ENCODE measurements around the gene NEURL3. TPM values are rescaled to one million over a fixed set of nuclear protein-coding genes. Genes with fewer than 3 reads are reported as not detected.

NEURL3 gene
- polyA plus RNA-seq, 3 donors, result not detected

GRCh38 chr2:96508521-96509113, 3.5 kb upstream of the NEURL3 start:
- Histone ChIP-seq H3K27ac (ENCODE audit: low read depth in 1 of 2, low read length in 2 of 2) (no peak overlapping the region), H3K79me2 (ENCODE audit: insufficient read depth, low read length) (no peaks in the 10 kb centered on the region), H3K36me3 (replicated peaks in 1 of 2; ENCODE audit: control insufficient read depth in 1 of 2, insufficient read depth in 2 of 2, low read length in 2 of 2) (no peaks in the 10 kb centered on the region), H3K9me3 (replicated peaks in 1 of 2; ENCODE audit: control insufficient read depth in 1 of 2, insufficient read depth in 1 of 2, low read length in 2 of 2) (no peaks in the 10 kb centered on the region), H3K9ac (ENCODE audit: insufficient read depth, low read length, poor library complexity, severe bottlenecking) (no peak overlapping the region), H3K4me1 (ENCODE audit: control insufficient read depth in 1 of 2, insufficient read depth in 2 of 2, low read length in 2 of 2) (peaks cover 10 to 19% of the 10 kb centered on the region in 2 donors), H3K27me3 (ENCODE audit: control insufficient read depth in 2 of 2, insufficient read depth in 2 of 2, low read length in 2 of 2) (peaks cover 0 to 3% of the 10 kb centered on the region in 2 donors), H4K20me1 (ENCODE audit: insufficient read depth, low read length) (no peaks in the 10 kb centered on the region), H2AFZ (ENCODE audit: insufficient read depth, low read depth, low read length, poor library complexity, severe bottlenecking) (peak overlapping the region; percentile 23), H3K4me3 (replicated peaks in 1 of 3; ENCODE audit: low read depth in 2 of 3, low read length in 3 of 3) (no peak overlapping the region), H3K4me2 (replicated peaks; ENCODE audit: extremely low read depth, low read length, poor library complexity, severe bottlenecking) (peak overlapping the region; percentile 67)
- peak overlapping the region in 1 of 7 donors; percentile 33 for H3K27ac Mint-ChIP-seq
- H3K36me3 Mint-ChIP-seq, result no peaks in the 10 kb centered on the region
- DNase-seq, result no peak
- no peak for TF ChIP-seq CTCF (IDR thresholded peaks at IDR 0.05)
- H3K4me3 Mint-ChIP-seq, result no peak overlapping the region
- whole genome bisulfite sequencing (ENCODE audit: insufficient coverage), result 75% methylated on average over 26 of the region's 26 CpGs
- H3K4me1 Mint-ChIP-seq, result peaks cover 10% of the 10 kb centered on the region
- intact Hi-C loops (cut with micrococcal nuclease), result loop anchor here (1.0 to 5.0 kb wide), 4 partner anchors 36 to 102 kb away; no protein-coding TSS in a partner anchor
- peaks cover 7 to 13% (median 9%) of the 10 kb centered on the region in 3 donors for H3K27me3 Mint-ChIP-seq (ENCODE audit: low read depth in 3 of 3)
- H3K9me3 Mint-ChIP-seq, result peaks cover 0 to 2% (median 0%) of the 10 kb centered on the region in 7 donors

- Histone ChIP-seq H3K4me3 (replicated peaks in 1 of 3; ENCODE audit: low read depth in 2 of 3, low read length in 3 of 3) (peak overlapping the region in 2 of 3 experiments; percentile 16 to 56), H2AFZ (ENCODE audit: insufficient read depth, low read depth, low read length, poor library complexity, severe bottlenecking) (peak overlapping the region; percentile 23), H3K4me2 (replicated peaks; ENCODE audit: extremely low read depth, low read length, poor library complexity, severe bottlenecking) (peak overlapping the region; percentile 67), H3K27ac (ENCODE audit: low read depth in 1 of 2, low read length in 2 of 2) (no peak overlapping the region), H3K4me1 (ENCODE audit: control insufficient read depth in 1 of 2, insufficient read depth in 2 of 2, low read length in 2 of 2) (peaks cover 10 to 19% of the 10 kb centered on the region in 2 donors), H3K79me2 (ENCODE audit: insufficient read depth, low read length) (no peaks in the 10 kb centered on the region), H3K27me3 (ENCODE audit: control insufficient read depth in 2 of 2, insufficient read depth in 2 of 2, low read length in 2 of 2) (peaks cover 0 to 3% of the 10 kb centered on the region in 2 donors), H3K9me3 (replicated peaks in 1 of 2; ENCODE audit: control insufficient read depth in 1 of 2, insufficient read depth in 1 of 2, low read length in 2 of 2) (no peaks in the 10 kb centered on the region), H4K20me1 (ENCODE audit: insufficient read depth, low read length) (no peaks in the 10 kb centered on the region), H3K36me3 (replicated peaks in 1 of 2; ENCODE audit: control insufficient read depth in 1 of 2, insufficient read depth in 2 of 2, low read length in 2 of 2) (no peaks in the 10 kb centered on the region), H3K9ac (ENCODE audit: insufficient read depth, low read length, poor library complexity, severe bottlenecking) (no peak overlapping the region)
- 6% methylated on average over 38 of the region's 38 CpGs for WGBS (ENCODE audit: insufficient coverage)
- no peaks in the 10 kb centered on the region for H3K36me3 Mint-ChIP-seq
- intact Hi-C loops (cut with micrococcal nuclease), result loop anchor here (2.0 to 5.0 kb wide), 3 partner anchors 36 to 101 kb away; no protein-coding TSS in a partner anchor
- peak; percentile 53 to 67 (median 65) for DNase-seq
- peaks cover 0 to 2% (median 0%) of the 10 kb centered on the region in 7 donors for H3K9me3 Mint-ChIP-seq
- peak overlapping the region; percentile 47 to 85 for H3K4me3 Mint-ChIP-seq
- H3K27me3 Mint-ChIP-seq (ENCODE audit: low read depth in 3 of 3), result peaks cover 7 to 13% (median 9%) of the 10 kb centered on the region in 3 donors
- TF ChIP-seq CTCF (IDR thresholded peaks at IDR 0.05), result peak; percentile 100
- peaks cover 10% of the 10 kb centered on the region for H3K4me1 Mint-ChIP-seq
- H3K27ac Mint-ChIP-seq, result peak overlapping the region in 1 of 7 donors; percentile 38
These were observed 2.9 kb upstream of the NEURL3 start for GRCh38 chr2:96507957-96508520.

Measured in CD14-positive monocyte (primary cell).